ENCODE measurements around the gene BARX1. TPM values are rescaled to one million over a fixed set of nuclear protein-coding genes. Genes with fewer than 3 reads are reported as not detected.

Gene BARX1
- total and polyA plus RNA-seq, 10 of the 15 experiments (the other 5 are each of a cell fraction or from before 2014, with no cell fraction given): not detected

DNA sequence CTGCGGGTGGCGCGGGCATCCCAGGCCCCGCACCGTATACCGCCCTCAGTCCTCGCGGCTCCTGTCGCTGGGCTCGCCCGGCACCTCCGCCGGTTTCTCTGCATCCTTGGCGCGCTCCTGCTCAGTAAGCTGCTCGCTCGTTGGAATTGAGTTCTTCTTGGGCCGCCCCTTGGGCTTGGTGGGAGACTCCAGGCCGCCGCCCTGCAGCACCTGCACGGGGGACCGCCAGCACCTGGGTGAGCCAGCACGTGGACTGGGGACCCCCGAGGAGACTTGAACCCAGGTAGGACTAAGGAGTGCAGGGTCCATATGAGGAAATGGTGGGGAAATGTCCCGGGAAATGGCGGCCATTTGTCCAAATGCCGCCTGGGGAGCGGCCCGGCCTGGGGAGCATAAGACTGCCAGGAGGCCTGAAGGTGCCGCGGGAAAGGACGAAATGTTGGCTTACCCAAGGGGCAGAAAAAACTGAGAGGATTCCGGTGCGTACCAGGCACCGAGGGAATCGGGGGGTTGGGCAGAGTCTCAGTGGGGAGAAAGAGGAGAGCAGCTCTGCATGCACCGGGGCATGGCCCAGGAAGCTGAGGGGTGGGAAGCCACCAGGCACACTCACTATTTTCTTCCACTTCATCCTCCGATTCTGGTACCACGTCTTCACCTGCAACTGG is 2.9 kb downstream of the BARX1 start:
- ChIA-PET RAD21 (ENCODE audit: unreplicated experiment) (no interaction called here), SMC1A (ENCODE audit: uncharacterized antibody, unreplicated experiment) (no interaction called here), CTCF (no interaction called here), POLR2A (no interaction called here)
- Histone ChIP-seq H3K79me2 (ENCODE audit: control insufficient read depth, insufficient read depth, low read length) (no peaks in the 10 kb centered on the region), H4K20me1 (ENCODE audit: control insufficient read depth, insufficient read depth) (no peaks in the 10 kb centered on the region), H3K27me3 (replicated peaks in 1 of 2; ENCODE audit: control insufficient read depth in 2 of 2, insufficient read depth in 2 of 2, low read length in 1 of 2) (peaks cover 28 to 29% of the 10 kb centered on the region in 2 experiments), H3K36me3 (ENCODE audit: control insufficient read depth in 2 of 2, insufficient read depth in 2 of 2, low read length in 1 of 2) (no peaks in the 10 kb centered on the region), H3K4me3 (no peak overlapping the region), H2AFZ (ENCODE audit: control insufficient read depth, low read depth, low read length) (no peak overlapping the region), H3K4me1 (ENCODE audit: control insufficient read depth, insufficient read depth, low read length) (no peaks in the 10 kb centered on the region), H3K9ac (ENCODE audit: control insufficient read depth, insufficient read depth, low read length) (no peak overlapping the region), H3K4me2 (ENCODE audit: control insufficient read depth, insufficient read depth) (no peak overlapping the region), H3K9me3 (replicated peaks; ENCODE audit: control insufficient read depth, insufficient read depth, low read length) (no peaks in the 10 kb centered on the region; the same call in 2 of the 3 replicates), H3K27ac (ENCODE audit: control insufficient read depth, insufficient read depth) (no peak overlapping the region)
- DNase-seq (ENCODE audit: low read depth, low spot score) (no peak), FAIRE-seq (no peak), ATAC-seq (no peak)
- BruUV-seq (replicated peaks): no TSS peak
- intact Hi-C loops (cut with micrococcal nuclease; ENCODE audit: unreplicated experiment): no loop called here
- in situ Hi-C loops (cut with MboI): no loop called here
- 41% methylated on average over 26 of the region's 39 CpGs for WGBS (ENCODE audit: insufficient coverage, insufficient replicate concordance, low lambda C conversion rate, missing lambda C conversion rate)
- TF ChIP-seq CHD1 (IDR thresholded peaks at IDR 0.05; ENCODE audit: low read depth, low read length) (no peak), EP300 (IDR thresholded peaks at IDR 0.05; ENCODE audit: borderline replicate concordance in 1 of 2, control insufficient read depth in 1 of 2, low read depth in 2 of 2, low read length in 2 of 2) (no peak), CHD2 (IDR thresholded peaks at IDR 0.05; ENCODE audit: borderline replicate concordance, low read depth, low read length) (no peak), TARDBP (IDR thresholded peaks at IDR 0.05; ENCODE audit: borderline replicate concordance) (no peak), MXI1 (IDR thresholded peaks at IDR 0.05; ENCODE audit: low read depth, low read length) (no peak), ZNF274 (IDR thresholded peaks at IDR 0.05; ENCODE audit: insufficient read depth, insufficient read length) (no peak), SMAD1 (IDR thresholded peaks at IDR 0.05; ENCODE audit: low read depth, partially characterized antibody) (no peak)
- TF ChIP-seq, protein P1, sequence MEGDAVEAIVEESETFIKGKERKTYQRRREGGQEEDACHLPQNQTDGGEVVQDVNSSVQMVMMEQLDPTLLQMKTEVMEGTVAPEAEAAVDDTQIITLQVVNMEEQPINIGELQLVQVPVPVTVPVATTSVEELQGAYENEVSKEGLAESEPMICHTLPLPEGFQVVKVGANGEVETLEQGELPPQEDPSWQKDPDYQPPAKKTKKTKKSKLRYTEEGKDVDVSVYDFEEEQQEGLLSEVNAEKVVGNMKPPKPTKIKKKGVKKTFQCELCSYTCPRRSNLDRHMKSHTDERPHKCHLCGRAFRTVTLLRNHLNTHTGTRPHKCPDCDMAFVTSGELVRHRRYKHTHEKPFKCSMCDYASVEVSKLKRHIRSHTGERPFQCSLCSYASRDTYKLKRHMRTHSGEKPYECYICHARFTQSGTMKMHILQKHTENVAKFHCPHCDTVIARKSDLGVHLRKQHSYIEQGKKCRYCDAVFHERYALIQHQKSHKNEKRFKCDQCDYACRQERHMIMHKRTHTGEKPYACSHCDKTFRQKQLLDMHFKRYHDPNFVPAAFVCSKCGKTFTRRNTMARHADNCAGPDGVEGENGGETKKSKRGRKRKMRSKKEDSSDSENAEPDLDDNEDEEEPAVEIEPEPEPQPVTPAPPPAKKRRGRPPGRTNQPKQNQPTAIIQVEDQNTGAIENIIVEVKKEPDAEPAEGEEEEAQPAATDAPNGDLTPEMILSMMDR (IDR thresholded peaks at IDR 0.05 in 2 of 3, conservative IDR thresholded peaks at IDR 0.05 in 1 of 3; ENCODE audit: control insufficient read depth in 2 of 3, extremely low read depth in 1 of 3, insufficient read depth in 1 of 3, low read depth in 3 of 3, low read length in 3 of 3): no peak
- TF ChIP-seq, protein P2, sequence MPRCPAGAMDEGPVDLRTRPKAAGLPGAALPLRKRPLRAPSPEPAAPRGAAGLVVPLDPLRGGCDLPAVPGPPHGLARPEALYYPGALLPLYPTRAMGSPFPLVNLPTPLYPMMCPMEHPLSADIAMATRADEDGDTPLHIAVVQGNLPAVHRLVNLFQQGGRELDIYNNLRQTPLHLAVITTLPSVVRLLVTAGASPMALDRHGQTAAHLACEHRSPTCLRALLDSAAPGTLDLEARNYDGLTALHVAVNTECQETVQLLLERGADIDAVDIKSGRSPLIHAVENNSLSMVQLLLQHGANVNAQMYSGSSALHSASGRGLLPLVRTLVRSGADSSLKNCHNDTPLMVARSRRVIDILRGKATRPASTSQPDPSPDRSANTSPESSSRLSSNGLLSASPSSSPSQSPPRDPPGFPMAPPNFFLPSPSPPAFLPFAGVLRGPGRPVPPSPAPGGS (IDR thresholded peaks at IDR 0.05; ENCODE audit: borderline replicate concordance, insufficient read depth, low read depth, low read length, poor library complexity, severe bottlenecking): no peak
- TF ChIP-seq, protein P3, sequence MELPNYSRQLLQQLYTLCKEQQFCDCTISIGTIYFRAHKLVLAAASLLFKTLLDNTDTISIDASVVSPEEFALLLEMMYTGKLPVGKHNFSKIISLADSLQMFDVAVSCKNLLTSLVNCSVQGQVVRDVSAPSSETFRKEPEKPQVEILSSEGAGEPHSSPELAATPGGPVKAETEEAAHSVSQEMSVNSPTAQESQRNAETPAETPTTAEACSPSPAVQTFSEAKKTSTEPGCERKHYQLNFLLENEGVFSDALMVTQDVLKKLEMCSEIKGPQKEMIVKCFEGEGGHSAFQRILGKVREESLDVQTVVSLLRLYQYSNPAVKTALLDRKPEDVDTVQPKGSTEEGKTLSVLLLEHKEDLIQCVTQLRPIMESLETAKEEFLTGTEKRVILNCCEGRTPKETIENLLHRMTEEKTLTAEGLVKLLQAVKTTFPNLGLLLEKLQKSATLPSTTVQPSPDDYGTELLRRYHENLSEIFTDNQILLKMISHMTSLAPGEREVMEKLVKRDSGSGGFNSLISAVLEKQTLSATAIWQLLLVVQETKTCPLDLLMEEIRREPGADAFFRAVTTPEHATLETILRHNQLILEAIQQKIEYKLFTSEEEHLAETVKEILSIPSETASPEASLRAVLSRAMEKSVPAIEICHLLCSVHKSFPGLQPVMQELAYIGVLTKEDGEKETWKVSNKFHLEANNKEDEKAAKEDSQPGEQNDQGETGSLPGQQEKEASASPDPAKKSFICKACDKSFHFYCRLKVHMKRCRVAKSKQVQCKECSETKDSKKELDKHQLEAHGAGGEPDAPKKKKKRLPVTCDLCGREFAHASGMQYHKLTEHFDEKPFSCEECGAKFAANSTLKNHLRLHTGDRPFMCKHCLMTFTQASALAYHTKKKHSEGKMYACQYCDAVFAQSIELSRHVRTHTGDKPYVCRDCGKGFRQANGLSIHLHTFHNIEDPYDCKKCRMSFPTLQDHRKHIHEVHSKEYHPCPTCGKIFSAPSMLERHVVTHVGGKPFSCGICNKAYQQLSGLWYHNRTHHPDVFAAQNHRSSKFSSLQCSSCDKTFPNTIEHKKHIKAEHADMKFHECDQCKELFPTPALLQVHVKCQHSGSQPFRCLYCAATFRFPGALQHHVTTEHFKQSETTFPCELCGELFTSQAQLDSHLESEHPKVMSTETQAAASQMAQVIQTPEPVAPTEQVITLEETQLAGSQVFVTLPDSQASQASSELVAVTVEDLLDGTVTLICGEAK (IDR thresholded peaks at IDR 0.05; ENCODE audit: borderline replicate concordance): no peak
- TF ChIP-seq, protein P4, sequence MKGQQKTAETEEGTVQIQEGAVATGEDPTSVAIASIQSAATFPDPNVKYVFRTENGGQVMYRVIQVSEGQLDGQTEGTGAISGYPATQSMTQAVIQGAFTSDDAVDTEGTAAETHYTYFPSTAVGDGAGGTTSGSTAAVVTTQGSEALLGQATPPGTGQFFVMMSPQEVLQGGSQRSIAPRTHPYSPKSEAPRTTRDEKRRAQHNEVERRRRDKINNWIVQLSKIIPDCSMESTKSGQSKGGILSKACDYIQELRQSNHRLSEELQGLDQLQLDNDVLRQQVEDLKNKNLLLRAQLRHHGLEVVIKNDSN (IDR thresholded peaks at IDR 0.05; ENCODE audit: borderline replicate concordance, extremely low read length, insufficient read depth, low read depth, low read length): no peak
